CD4-positive, alpha-beta T cell treated with Interleukin-4 for 1 hour (primary cell): Measurements from ENCODE around the gene KCTD19.
"Not testable (repeated sequence)": the region's sequence is repeated elsewhere in the genome, so short reads cannot be mapped to it uniquely, and the experiment has no call there.

Experiments used
- DNase-seq, 2 donors: peaks; one replicate each; pipeline ENCODE4 v3.0.0-alpha.2; 2020 to 2022

The KCTD19 gene

GRCh38 chr16:67326472-67327309 is at the start of gene KCTD19, which contains the start of gene LRRC36:
TSS of gene KCTD19 (minus strand) at chr16:67326741. CDS start at chr16:67326707, 34 bp downstream.
TSS of gene LRRC36 (plus strand) at chr16:67326815. CDS start at chr16:67326863, 48 bp downstream.
- peak; percentile 61 to 65 for DNase-seq

- not testable (repeated sequence) for DNase-seq
Observed at GRCh38 chr16:67376012-67376411, 49.5 kb upstream of the KCTD19 start.

- DNase-seq, result peak in 1 of 2 donors; percentile 17
Observed at GRCh38 chr16:67372664-67373063, 46.1 kb upstream of the KCTD19 start.

GRCh38 chr16:67370661-67371060 is 44.1 kb upstream of the KCTD19 start:
- no peak for DNase-seq

GRCh38 chr16:67364600-67365235 is 38.2 kb upstream of the KCTD19 start:
- DNase-seq, result peak in 1 of 2 donors; percentile 5

GRCh38 chr16:67361038-67361437 is 34.5 kb upstream of the KCTD19 start:
- no peak for DNase-seq

GRCh38 chr16:67359540-67360269 is 33.2 kb upstream of the KCTD19 start:
- not testable (repeated sequence) for DNase-seq

- DNase-seq, result no peak
Observed at GRCh38 chr16:67357561-67357960, 31.0 kb upstream of the KCTD19 start.

- DNase-seq, result no peak
Observed at GRCh38 chr16:67356396-67356795, 29.9 kb upstream of the KCTD19 start.

GRCh38 chr16:67352463-67352862 is 25.9 kb upstream of the KCTD19 start:
- DNase-seq, result not testable (repeated sequence)

- DNase-seq, result no peak
Observed at GRCh38 chr16:67350324-67350723, 23.8 kb upstream of the KCTD19 start.

GRCh38 chr16:67349172-67349571 is 22.6 kb upstream of the KCTD19 start:
- DNase-seq, result peak in 1 of 2 donors; percentile 54

GRCh38 chr16:67346341-67346740 is 19.8 kb upstream of the KCTD19 start:
- DNase-seq, result no peak

- DNase-seq, result no peak
Observed at GRCh38 chr16:67345401-67345800, 18.9 kb upstream of the KCTD19 start.

- DNase-seq, result no peak
Observed at GRCh38 chr16:67342616-67343015, 16.1 kb upstream of the KCTD19 start.

- DNase-seq, result no peak
Observed at GRCh38 chr16:67341250-67341649, 14.7 kb upstream of the KCTD19 start.

GRCh38 chr16:67339453-67339852 is 12.9 kb upstream of the KCTD19 start:
- DNase-seq, result no peak

- no peak for DNase-seq
Observed at GRCh38 chr16:67336648-67337047, 10.1 kb upstream of the KCTD19 start.

- DNase-seq, result no peak
Observed at GRCh38 chr16:67336116-67336515, 9.6 kb upstream of the KCTD19 start.

GRCh38 chr16:67333315-67333714 is 6.8 kb upstream of the KCTD19 start:
- DNase-seq, result no peak

- DNase-seq, result no peak
Observed at GRCh38 chr16:67329901-67330300, 3.4 kb upstream of the KCTD19 start.

- no peak for DNase-seq
Observed at GRCh38 chr16:67327743-67328142, 1.2 kb upstream of the KCTD19 start.

- no peak for DNase-seq
Observed at GRCh38 chr16:67326115-67326471, 448 bp downstream of the KCTD19 start.

- DNase-seq, result no peak
Observed at GRCh38 chr16:67317853-67318252, 8.7 kb downstream of the KCTD19 start.
